CD14-positive monocyte (primary cell): ENCODE results near the gene SLC38A6. TPM values are rescaled to one million over a fixed set of nuclear protein-coding genes. Genes with fewer than 3 reads are reported as not detected.

Experiments used
- DNase-seq, 3 donors: peaks; one replicate each; pipeline ENCODE4 v3.0.0-alpha.2; 2011 to 2022
- H2AFZ ChIP-seq: 2 replicates; pipeline ENCODE4 v1.6.0; 2012; ENCODE audit warnings: mild to moderate bottlenecking, low read depth, low read length, inconsistent platforms; ENCODE audit not compliant: insufficient read depth, poor library complexity, severe bottlenecking
- H3K27ac ChIP-seq, 2 donors: 1 replicate in 1 of 2; 2 replicates in 1 of 2; pipeline ENCODE4 v1.5.1; 2012 to 2013; ENCODE audit warnings: low read length in 2 of 2, control low read depth in 1 of 2, inconsistent platforms in 1 of 2, low read depth in 1 of 2, mild to moderate bottlenecking in 1 of 2
- H3K27me3 ChIP-seq, 2 donors: one replicate each; pipeline versions ENCODE4 v1.6.0 to v1.6.1; 2011 to 2013; ENCODE audit warnings: low read length in 2 of 2; ENCODE audit not compliant: control insufficient read depth in 2 of 2, insufficient read depth in 2 of 2
- H3K36me3 ChIP-seq, 2 donors: replicated peaks in 1 of 2; 1 replicate in 1 of 2; 2 replicates in 1 of 2; pipeline versions ENCODE4 v1.5.1 to v1.6.1; 2012 to 2013; ENCODE audit warnings: low read length in 2 of 2, control low read depth in 1 of 2, inconsistent platforms in 1 of 2, mild to moderate bottlenecking in 1 of 2; ENCODE audit not compliant: insufficient read depth in 2 of 2, control insufficient read depth in 1 of 2
- H3K4me1 ChIP-seq, 2 donors: 1 replicate in 1 of 2; 2 replicates in 1 of 2; pipeline versions ENCODE4 v1.5.1 to v1.6.1; 2012 to 2013; ENCODE audit warnings: low read length in 2 of 2, control low read depth in 1 of 2, inconsistent platforms in 1 of 2, mild to moderate bottlenecking in 1 of 2, moderate library complexity in 1 of 2; ENCODE audit not compliant: insufficient read depth in 2 of 2, control insufficient read depth in 1 of 2
- H3K4me2 ChIP-seq: replicated peaks from 2 replicates; pipeline ENCODE3; 2012; ENCODE audit warnings: low read length, moderate library complexity, mild to moderate bottlenecking; ENCODE audit not compliant: poor library complexity, severe bottlenecking; ENCODE audit errors: extremely low read depth
- H3K4me3 ChIP-seq, 3 experiments: fragments of 200-600 bp in 1 of 3; sonication (generic) in 1 of 3; replicated peaks in 1 of 3; 1 replicate in 2 of 3; 2 replicates in 1 of 3; pipeline ENCODE4 v1.5.1; 2011 to 2013; ENCODE audit warnings: low read length in 3 of 3, mild to moderate bottlenecking in 3 of 3, control low read depth in 2 of 3, low read depth in 2 of 3, inconsistent platforms in 1 of 3, moderate library complexity in 1 of 3
- H3K79me2 ChIP-seq: 2 replicates; pipeline ENCODE4 v1.6.0; 2012; ENCODE audit warnings: mild to moderate bottlenecking, control low read depth, inconsistent platforms, low read length, moderate library complexity; ENCODE audit not compliant: insufficient read depth
- H3K9ac ChIP-seq: 2 replicates; pipeline ENCODE4 v1.6.0; 2017; ENCODE audit warnings: low read length, mild to moderate bottlenecking; ENCODE audit not compliant: insufficient read depth, poor library complexity, severe bottlenecking
- H3K9me3 ChIP-seq, 2 donors: replicated peaks in 1 of 2; 1 replicate in 1 of 2; 2 replicates in 1 of 2; pipeline versions ENCODE4 v1.5.1 to v1.6.1; 2012 to 2013; ENCODE audit warnings: low read length in 2 of 2, control low read depth in 1 of 2; ENCODE audit not compliant: control insufficient read depth in 1 of 2, insufficient read depth in 1 of 2
- H4K20me1 ChIP-seq: 2 replicates; pipeline ENCODE4 v1.6.0; 2012; ENCODE audit warnings: mild to moderate bottlenecking, low read length, control low read depth, moderate library complexity; ENCODE audit not compliant: insufficient read depth
- H3K27ac Mint-ChIP-seq, 7 donors: one replicate each; pipeline ENCODE4 v1.8.0; 2020; ENCODE audit warnings: mild to moderate bottlenecking in 7 of 7, mixed read lengths in 7 of 7, moderate library complexity in 6 of 7, inconsistent platforms in 2 of 7
- H3K27me3 Mint-ChIP-seq, 3 donors: one replicate each; pipeline ENCODE4 v1.8.0; 2021 to 2022; ENCODE audit warnings: low read depth in 3 of 3, mild to moderate bottlenecking in 3 of 3, mixed read lengths in 3 of 3, moderate library complexity in 3 of 3, inconsistent platforms in 1 of 3
- H3K36me3 Mint-ChIP-seq, 2 donors: one replicate each; pipeline ENCODE4 v1.8.0; 2020; ENCODE audit warnings: mixed read lengths in 2 of 2, inconsistent platforms in 1 of 2, mild to moderate bottlenecking in 1 of 2
- H3K4me1 Mint-ChIP-seq: one replicate; pipeline ENCODE4 v1.8.0; 2020; ENCODE audit warnings: mild to moderate bottlenecking, mixed read lengths
- H3K4me3 Mint-ChIP-seq, 2 donors: one replicate each; pipeline ENCODE4 v1.8.0; 2020; ENCODE audit warnings: mild to moderate bottlenecking in 2 of 2, mixed read lengths in 2 of 2, moderate library complexity in 1 of 2
- H3K9me3 Mint-ChIP-seq, 7 donors: one replicate each; pipeline ENCODE4 v1.8.0; 2020 to 2022; ENCODE audit warnings: mixed read lengths in 7 of 7, mild to moderate bottlenecking in 6 of 7, moderate library complexity in 6 of 7, inconsistent platforms in 2 of 7
- WGBS: methylation state at CpG from one replicate; pipeline ENCODE4 v1.1.5; 2013; ENCODE audit warnings: missing lambda C conversion rate; ENCODE audit not compliant: insufficient coverage; 5-methylcytosine and 5-hydroxymethylcytosine counted together
- intact Hi-C, 2 donors: fragments of 100-400 bp; cut with micrococcal nuclease; formaldehyde crosslinking; loops; one replicate each; pipeline versions ENCODE4 v1.15.0 to v1.15.1; 2023
- polyA plus RNA-seq, 3 donors: library from polyadenylated mRNA; depleted of rRNA in 1 of 3; unstranded in 2 of 3; stranded (reverse) in 1 of 3; fragments of 300-500 nt in 2 of 3; fragments of >200 nt in 1 of 3; fragmentation: Illumina TruSeq in 2 of 3; gene quantifications; 1 replicate in 2 of 3; 2 replicates in 1 of 3; pipeline ENCODE4 v1.2.3, GENCODE V29; 2012 to 2021
- TF ChIP-seq, protein P1 (sequence below): fragments of 200-600 bp; IDR thresholded peaks from one replicate; pipeline ENCODE4 v1.8.0; 2022; ENCODE audit warnings: antibody characterized with exemption, mild to moderate bottlenecking

SLC38A6 gene
- polyA plus RNA-seq, 3 donors, result 10.3 to 15.9 (median 14.0) TPM

DNA sequence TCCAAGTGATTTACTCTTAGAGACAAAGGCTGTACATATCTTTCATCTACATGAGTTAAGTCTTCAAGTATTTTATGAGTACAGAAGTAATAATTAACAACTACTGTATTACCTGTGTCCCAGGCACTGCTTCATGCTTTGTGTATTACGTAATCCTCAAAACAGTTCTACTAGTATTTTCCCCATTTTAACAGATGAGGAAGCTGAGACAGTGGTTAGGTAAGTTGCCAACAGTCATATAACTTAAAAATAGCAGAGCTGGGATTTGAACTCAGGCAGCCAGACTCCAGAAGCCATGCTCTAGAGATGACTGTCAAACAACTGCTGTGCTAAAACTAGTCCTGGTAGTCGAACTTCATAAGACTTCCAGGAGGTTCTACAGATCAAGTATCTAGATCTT lies 10.9 kb upstream of the SLC38A6 start:
- peak; percentile 8 to 34 (median 20) for DNase-seq
- Histone ChIP-seq H3K27me3 (no peaks in the 10 kb centered on the region), H3K4me3 (no peak overlapping the region), H2AFZ (no peak overlapping the region), H3K9ac (no peak overlapping the region), H3K36me3 (peaks cover 0 to 19% of the 10 kb centered on the region in 2 donors), H3K79me2 (no peaks in the 10 kb centered on the region), H3K4me2 (no peak overlapping the region), H3K4me1 (peaks cover 0 to 13% of the 10 kb centered on the region in 2 donors), H3K27ac (peak overlapping the region in 1 of 2 donors; percentile 12), H3K9me3 (no peaks in the 10 kb centered on the region), H4K20me1 (no peaks in the 10 kb centered on the region)
- Mint-ChIP-seq H3K4me3 (no peak overlapping the region), H3K27me3 (no peaks in the 10 kb centered on the region), H3K9me3 (no peaks in the 10 kb centered on the region), H3K36me3 (peaks cover 12 to 14% of the 10 kb centered on the region in 2 donors), H3K27ac (no peak overlapping the region), H3K4me1 (peaks cover 9% of the 10 kb centered on the region)
- TF ChIP-seq, protein P1, sequence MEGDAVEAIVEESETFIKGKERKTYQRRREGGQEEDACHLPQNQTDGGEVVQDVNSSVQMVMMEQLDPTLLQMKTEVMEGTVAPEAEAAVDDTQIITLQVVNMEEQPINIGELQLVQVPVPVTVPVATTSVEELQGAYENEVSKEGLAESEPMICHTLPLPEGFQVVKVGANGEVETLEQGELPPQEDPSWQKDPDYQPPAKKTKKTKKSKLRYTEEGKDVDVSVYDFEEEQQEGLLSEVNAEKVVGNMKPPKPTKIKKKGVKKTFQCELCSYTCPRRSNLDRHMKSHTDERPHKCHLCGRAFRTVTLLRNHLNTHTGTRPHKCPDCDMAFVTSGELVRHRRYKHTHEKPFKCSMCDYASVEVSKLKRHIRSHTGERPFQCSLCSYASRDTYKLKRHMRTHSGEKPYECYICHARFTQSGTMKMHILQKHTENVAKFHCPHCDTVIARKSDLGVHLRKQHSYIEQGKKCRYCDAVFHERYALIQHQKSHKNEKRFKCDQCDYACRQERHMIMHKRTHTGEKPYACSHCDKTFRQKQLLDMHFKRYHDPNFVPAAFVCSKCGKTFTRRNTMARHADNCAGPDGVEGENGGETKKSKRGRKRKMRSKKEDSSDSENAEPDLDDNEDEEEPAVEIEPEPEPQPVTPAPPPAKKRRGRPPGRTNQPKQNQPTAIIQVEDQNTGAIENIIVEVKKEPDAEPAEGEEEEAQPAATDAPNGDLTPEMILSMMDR, result no peak
- no CpG with 5 or more reads among the region's 2 CpGs for WGBS
- intact Hi-C loops, result no loop called here

DNA sequence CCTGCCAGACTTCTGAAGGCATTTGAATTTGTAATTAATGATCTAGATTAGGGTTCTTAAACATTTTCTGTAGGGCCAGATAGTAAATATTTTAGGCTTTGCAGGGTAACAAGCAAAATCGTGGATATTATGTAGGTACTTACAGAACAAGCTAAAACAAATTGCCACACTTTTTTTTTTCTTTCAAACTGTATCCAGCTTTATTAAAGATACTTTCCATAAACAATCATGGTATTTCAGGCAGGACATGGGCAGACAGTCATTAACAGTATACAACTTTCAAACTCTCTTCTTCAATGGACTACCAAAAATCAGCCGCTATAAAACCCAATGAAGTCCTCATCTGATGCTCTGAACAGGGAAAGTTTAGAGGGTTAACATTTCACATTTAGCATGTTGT lies 9.8 kb upstream of the SLC38A6 start:
- Histone ChIP-seq H4K20me1 (no peaks in the 10 kb centered on the region), H3K4me1 (peaks cover 0 to 13% of the 10 kb centered on the region in 2 donors), H2AFZ (no peak overlapping the region), H3K36me3 (peaks cover 0 to 29% of the 10 kb centered on the region in 2 donors), H3K4me3 (no peak overlapping the region), H3K79me2 (no peaks in the 10 kb centered on the region), H3K4me2 (no peak overlapping the region), H3K9me3 (no peaks in the 10 kb centered on the region), H3K9ac (no peak overlapping the region), H3K27ac (peak overlapping the region in 1 of 2 donors; percentile 12), H3K27me3 (no peaks in the 10 kb centered on the region)
- TF ChIP-seq, protein P1, result no peak
- peaks cover 9% of the 10 kb centered on the region for H3K4me1 Mint-ChIP-seq
- no peaks in the 10 kb centered on the region for H3K9me3 Mint-ChIP-seq
- intact Hi-C loops, result no loop called here
- peaks cover 13 to 18% of the 10 kb centered on the region in 2 donors for H3K36me3 Mint-ChIP-seq
- no peak overlapping the region for H3K4me3 Mint-ChIP-seq
- no peak overlapping the region for H3K27ac Mint-ChIP-seq
- H3K27me3 Mint-ChIP-seq, result no peaks in the 10 kb centered on the region
- DNase-seq, result no peak
- WGBS, result no CpG with 5 or more reads among the region's 2 CpGs
